Stomach smooth muscle (tissue), 2 donors: ENCODE measurements around the gene GUCY2F.

Source experiments
- H3K27ac ChIP-seq: one replicate; pipeline ENCODE4 v1.7.0; 2013; ENCODE audit warnings: mild to moderate bottlenecking, low read length, inconsistent platforms
- H3K27me3 ChIP-seq, 2 donors: one replicate each; pipeline ENCODE4 v1.7.0; 2013; ENCODE audit warnings: low read length in 2 of 2; ENCODE audit not compliant: insufficient read depth in 2 of 2, control insufficient read depth in 1 of 2
- H3K36me3 ChIP-seq, 2 donors: one replicate each; pipeline ENCODE4 v1.7.0; 2013; ENCODE audit warnings: low read length in 2 of 2; ENCODE audit not compliant: control insufficient read depth in 2 of 2, insufficient read depth in 2 of 2
- H3K4me1 ChIP-seq: one replicate; pipeline ENCODE4 v1.7.0; 2013; ENCODE audit warnings: low read length; ENCODE audit not compliant: control insufficient read depth, insufficient read depth
- H3K4me3 ChIP-seq, 2 donors: one replicate each; pipeline ENCODE4 v1.7.0; 2013; ENCODE audit warnings: low read length in 2 of 2
- H3K9ac ChIP-seq, 2 donors: one replicate each; pipeline ENCODE4 v1.7.0; 2013; ENCODE audit warnings: low read length in 2 of 2, mild to moderate bottlenecking in 1 of 2
- H3K9me3 ChIP-seq, 2 donors: one replicate each; pipeline ENCODE4 v1.7.0; 2013; ENCODE audit warnings: low read length in 2 of 2; ENCODE audit not compliant: control insufficient read depth in 2 of 2
- donor health status: healthy.
- donor health status: Pancreatic carcinoma.

Gene GUCY2F

GRCh38 chrX:109398833-109399232 is 83.1 kb downstream of the GUCY2F start:
- Histone ChIP-seq H3K27me3 (peaks cover 0 to 19% of the 10 kb centered on the region in 2 donors), H3K27ac (no peak overlapping the region), H3K9me3 (no peaks in the 10 kb centered on the region)

GRCh38 chrX:109398061-109398460 is 83.8 kb downstream of the GUCY2F start:
- no peak overlapping the region for H3K4me3 ChIP-seq
- H3K9me3 ChIP-seq = no peaks in the 10 kb centered on the region
- H3K27me3 ChIP-seq = peaks cover 0 to 26% of the 10 kb centered on the region in 2 donors
- H3K36me3 ChIP-seq = no peaks in the 10 kb centered on the region
- H3K9ac ChIP-seq = no peak overlapping the region
- no peak overlapping the region for H3K27ac ChIP-seq
- no peaks in the 10 kb centered on the region for H3K4me1 ChIP-seq

More at GRCh38 chrX:109398833-109399232, 83.1 kb downstream of the GUCY2F start:
- H3K36me3 ChIP-seq = no peaks in the 10 kb centered on the region
- H3K4me1 ChIP-seq = no peaks in the 10 kb centered on the region
- H3K4me3 ChIP-seq = no peak overlapping the region
- no peak overlapping the region for H3K9ac ChIP-seq

DNA sequence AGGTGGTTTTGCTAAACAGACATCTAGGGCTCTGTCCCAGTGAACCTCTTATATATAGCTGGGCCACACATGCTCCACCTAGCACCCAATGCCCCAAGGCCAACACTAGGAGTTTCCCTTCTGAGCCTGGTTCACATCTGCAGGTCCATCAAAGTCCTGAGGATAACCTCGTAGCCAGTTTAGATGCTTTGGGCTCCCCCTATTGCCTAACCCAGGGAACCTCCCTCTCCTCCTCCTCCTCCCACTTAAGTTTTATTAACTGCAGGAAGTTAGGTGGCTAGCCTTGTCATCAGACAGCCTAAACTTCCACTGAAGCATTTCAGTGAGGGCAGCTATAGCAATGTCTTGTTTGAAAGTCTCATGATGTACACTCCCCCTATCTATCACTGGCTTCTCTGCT is 88.0 kb downstream of the GUCY2F start:
- no peaks in the 10 kb centered on the region for H3K4me1 ChIP-seq

GRCh38 chrX:109392895-109393294 is 89.0 kb downstream of the GUCY2F start:
- Histone ChIP-seq H3K27ac (no peak overlapping the region), H3K27me3 (peaks cover 0 to 30% of the 10 kb centered on the region in 2 donors), H3K9ac (no peak overlapping the region), H3K36me3 (no peaks in the 10 kb centered on the region), H3K4me1 (no peaks in the 10 kb centered on the region), H3K9me3 (no peaks in the 10 kb centered on the region), H3K4me3 (no peak overlapping the region)

More for the DNA sequence above, 88.0 kb downstream of the GUCY2F start:
- H3K4me3 ChIP-seq = no peak overlapping the region
- H3K27me3 ChIP-seq = peaks cover 0 to 27% of the 10 kb centered on the region in 2 donors
- no peaks in the 10 kb centered on the region for H3K36me3 ChIP-seq
- H3K9me3 ChIP-seq = no peaks in the 10 kb centered on the region
- no peak overlapping the region for H3K27ac ChIP-seq
- no peak overlapping the region for H3K9ac ChIP-seq

DNA sequence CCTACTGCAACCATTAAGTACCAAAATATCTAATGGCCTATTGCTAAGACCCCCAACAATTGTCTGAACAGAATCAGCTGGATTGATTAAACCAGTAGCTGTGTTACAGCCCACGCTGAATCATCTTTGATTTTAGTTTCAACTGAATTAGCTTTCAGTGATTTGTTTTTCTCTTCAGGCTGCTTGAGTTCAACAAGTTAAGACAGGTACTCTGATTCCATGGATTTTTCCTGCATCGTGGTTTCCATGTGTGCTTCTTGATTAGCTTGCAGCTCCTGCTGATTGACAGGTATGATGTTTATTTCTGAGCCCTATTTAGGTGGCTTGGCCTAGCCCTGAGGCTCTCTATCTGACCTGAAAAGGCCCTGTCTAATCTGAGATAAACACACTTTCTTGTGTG is 91.3 kb downstream of the GUCY2F start:
- Histone ChIP-seq H3K36me3 (no peaks in the 10 kb centered on the region), H3K27me3 (peaks cover 0 to 22% of the 10 kb centered on the region in 2 donors), H3K4me3 (no peak overlapping the region), H3K27ac (no peak overlapping the region), H3K9me3 (no peaks in the 10 kb centered on the region), H3K9ac (no peak overlapping the region), H3K4me1 (no peaks in the 10 kb centered on the region)

GRCh38 chrX:109389917-109390316 is 92.0 kb downstream of the GUCY2F start:
- Histone ChIP-seq H3K27me3 (peaks cover 0 to 19% of the 10 kb centered on the region in 2 donors), H3K9ac (no peak overlapping the region), H3K27ac (no peak overlapping the region), H3K4me1 (no peaks in the 10 kb centered on the region), H3K4me3 (no peak overlapping the region), H3K9me3 (no peaks in the 10 kb centered on the region), H3K36me3 (no peaks in the 10 kb centered on the region)

GRCh38 chrX:109384699-109385098 is 97.2 kb downstream of the GUCY2F start:
- Histone ChIP-seq H3K4me1 (no peaks in the 10 kb centered on the region), H3K27me3 (peaks cover 0 to 13% of the 10 kb centered on the region in 2 donors), H3K4me3 (no peak overlapping the region), H3K9ac (no peak overlapping the region), H3K36me3 (no peaks in the 10 kb centered on the region), H3K9me3 (no peaks in the 10 kb centered on the region), H3K27ac (no peak overlapping the region)

DNA sequence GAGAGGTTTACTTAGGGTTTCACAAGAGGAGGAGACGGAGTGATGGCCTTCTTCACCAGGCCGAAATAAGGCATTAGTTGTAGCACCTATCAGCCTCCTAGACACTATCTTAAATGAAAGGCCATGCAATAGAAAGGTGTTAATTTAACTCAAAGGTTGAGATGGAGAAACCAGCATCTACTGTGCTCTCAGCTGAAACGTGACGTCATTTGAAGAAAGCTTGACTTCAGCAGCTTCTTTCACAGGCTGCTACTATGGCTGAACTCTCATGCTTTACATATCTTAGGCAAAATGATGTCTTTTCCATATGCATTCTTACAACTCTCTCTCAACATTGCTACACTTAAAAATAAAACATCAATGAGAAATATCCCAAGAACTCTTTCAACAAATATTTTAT is 99.6 kb downstream of the GUCY2F start:
- no peaks in the 10 kb centered on the region for H3K9me3 ChIP-seq
- no peak overlapping the region for H3K9ac ChIP-seq
- no peaks in the 10 kb centered on the region for H3K36me3 ChIP-seq
- H3K4me3 ChIP-seq = no peak overlapping the region
- H3K27ac ChIP-seq = no peak overlapping the region
- H3K27me3 ChIP-seq = peaks cover 0 to 10% of the 10 kb centered on the region in 2 donors
- no peaks in the 10 kb centered on the region for H3K4me1 ChIP-seq

DNA sequence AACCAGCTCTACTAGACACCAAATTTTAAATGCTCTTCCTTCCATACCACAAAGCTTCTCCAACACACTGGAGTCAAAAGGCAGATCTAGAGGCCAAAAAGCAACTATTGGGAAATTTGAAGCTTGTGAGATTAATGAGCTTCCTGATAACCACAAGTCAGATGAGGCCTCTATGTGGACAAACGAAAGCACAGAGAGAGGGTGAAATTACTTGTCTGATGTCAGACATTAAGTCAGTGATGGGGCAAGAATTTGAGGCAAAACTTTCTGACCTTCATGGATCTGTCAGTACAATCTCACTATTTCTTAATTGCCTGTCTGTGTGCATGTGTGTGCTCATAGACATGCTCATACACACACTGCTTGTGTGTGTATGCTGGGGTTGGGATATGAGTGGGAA is 103.6 kb downstream of the GUCY2F start:
- Histone ChIP-seq H3K4me1 (no peaks in the 10 kb centered on the region), H3K27me3 (peaks cover 0 to 9% of the 10 kb centered on the region in 2 donors), H3K27ac (no peak overlapping the region), H3K4me3 (no peak overlapping the region), H3K9ac (no peak overlapping the region), H3K36me3 (no peaks in the 10 kb centered on the region), H3K9me3 (no peaks in the 10 kb centered on the region)

GRCh38 chrX:109374262-109374960 is 107.5 kb downstream of the GUCY2F start:
- Histone ChIP-seq H3K9me3 (no peaks in the 10 kb centered on the region), H3K4me3 (no peak overlapping the region), H3K27ac (no peak overlapping the region), H3K36me3 (no peaks in the 10 kb centered on the region), H3K4me1 (no peaks in the 10 kb centered on the region), H3K27me3 (peaks cover 0 to 4% of the 10 kb centered on the region in 2 donors), H3K9ac (no peak overlapping the region)

- H3K27ac ChIP-seq = no peak overlapping the region
- H3K4me1 ChIP-seq = no peaks in the 10 kb centered on the region
- no peaks in the 10 kb centered on the region for H3K36me3 ChIP-seq
- peaks cover 0 to 4% of the 10 kb centered on the region in 2 donors for H3K27me3 ChIP-seq
- no peak overlapping the region for H3K9ac ChIP-seq
- H3K4me3 ChIP-seq = no peak overlapping the region
- no peaks in the 10 kb centered on the region for H3K9me3 ChIP-seq
Observed at GRCh38 chrX:109373468-109373867, 108.4 kb downstream of the GUCY2F start.
